ENCODE results near the gene LRRN2.

Gene LRRN2

DNA sequence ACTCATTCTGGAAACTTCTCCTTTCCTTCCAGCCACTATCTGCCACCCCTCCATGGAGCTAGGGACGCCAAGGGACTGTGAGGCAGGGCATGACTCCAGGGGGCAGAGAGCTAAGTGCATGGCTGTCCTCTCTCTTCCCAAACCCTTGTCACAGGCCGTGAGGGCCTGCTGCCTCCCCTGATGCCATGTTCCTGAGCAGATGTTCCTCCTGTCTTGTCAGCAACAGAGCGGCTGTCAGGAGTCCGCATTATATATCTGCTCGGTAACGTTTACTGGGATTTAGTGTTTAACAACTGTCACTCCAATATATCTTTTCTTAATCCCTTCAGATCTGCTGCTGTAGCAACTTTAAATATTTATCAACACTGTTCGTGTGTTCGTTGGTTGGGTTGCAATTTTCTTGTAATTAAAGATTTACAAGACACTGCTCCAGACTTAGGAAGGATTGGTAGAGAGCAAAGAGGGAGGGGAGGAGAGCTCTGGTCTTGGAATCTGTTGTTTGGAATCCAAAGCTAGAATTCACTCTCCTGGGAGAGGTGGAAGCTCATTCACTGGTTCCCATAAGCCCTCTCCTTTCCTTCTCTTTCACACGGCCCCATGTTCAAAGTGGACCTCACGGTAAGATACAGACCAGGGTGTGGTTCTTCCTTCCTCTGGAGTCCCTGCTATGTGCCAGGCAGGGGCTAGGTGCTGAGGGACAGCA lies 93.1 kb downstream of the LRRN2 start:
- DNase-seq, result no peak

DNA sequence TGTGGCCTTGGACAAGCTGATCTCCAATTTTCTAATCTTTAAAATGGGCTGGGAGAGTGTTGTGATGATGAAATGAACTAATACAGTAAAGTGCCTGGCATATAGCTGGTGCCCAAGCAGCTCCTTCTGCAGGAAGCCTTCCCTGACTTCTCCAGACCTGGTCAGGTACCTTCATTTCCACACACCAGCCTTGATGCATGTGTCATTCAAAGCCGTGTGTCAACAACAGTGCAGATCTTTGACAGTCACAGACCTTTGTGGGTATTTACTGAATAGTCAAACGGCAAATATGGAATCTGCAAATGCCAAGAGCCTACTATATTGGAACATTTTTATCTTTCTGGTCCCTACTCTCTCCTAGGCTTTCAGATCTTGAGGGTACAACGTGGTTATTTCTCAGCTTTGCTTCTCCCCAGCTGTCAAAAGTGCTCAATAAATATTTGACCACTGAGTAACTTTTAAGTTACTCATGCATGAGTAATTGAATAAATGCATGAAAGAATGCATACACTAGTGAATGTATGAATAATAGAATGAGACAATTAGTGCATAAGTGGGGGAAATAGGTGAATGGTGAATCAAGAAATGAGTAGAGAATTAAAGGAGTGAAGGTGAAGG lies 94.0 kb downstream of the LRRN2 start:
- no peak for DNase-seq

DNA sequence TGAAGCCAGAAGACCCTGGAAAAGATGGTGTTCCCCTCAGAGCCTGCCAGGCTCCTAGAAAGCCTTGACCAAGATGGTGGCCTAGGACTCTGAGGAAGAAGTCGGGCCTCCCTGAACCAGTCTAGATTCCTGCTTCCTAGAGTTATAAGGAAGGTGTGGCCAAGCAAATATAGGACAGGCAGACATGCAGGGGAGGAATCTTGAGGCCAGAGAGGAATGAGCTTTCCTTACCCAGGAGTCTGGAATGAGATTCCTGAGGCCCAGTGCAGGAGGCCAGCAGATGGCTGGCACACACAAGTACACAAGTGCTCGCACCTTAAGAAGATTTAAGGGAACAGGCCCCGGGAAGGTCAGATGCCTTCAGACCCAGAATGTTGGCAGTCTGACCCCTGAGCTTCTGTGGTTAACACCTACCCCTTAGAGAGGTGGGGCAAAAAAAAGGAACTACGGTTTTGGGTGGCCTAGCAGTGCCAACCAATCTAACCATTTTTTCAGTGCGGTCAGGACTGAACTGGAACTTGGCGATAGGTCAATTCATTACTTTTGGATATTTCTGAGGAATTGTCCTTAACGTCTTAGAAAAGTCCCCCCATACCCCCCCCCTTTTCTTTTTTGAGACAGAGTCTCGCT lies 96.0 kb downstream of the LRRN2 start:
- no peak for DNase-seq

DNA sequence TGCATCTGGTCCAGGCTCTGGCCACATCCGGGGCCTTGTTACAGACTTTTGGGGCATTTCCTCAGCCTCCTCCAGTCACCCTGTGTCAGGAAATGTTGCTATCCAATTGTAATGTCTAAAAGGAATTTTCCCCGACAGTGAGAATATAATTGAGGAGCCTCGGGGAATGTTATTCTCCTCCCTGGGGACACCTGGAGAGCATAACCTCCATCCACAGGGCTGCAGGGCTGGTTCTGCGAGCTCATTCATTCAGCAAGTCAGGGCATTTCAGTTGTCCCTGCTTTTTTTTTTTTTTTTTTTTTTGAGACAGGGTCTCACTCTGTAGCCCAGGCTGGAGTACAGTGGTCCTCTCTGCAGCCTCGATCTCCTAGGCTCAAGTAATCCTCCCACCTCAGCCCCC lies 96.7 kb downstream of the LRRN2 start:
- DNase-seq, result no peak

DNA sequence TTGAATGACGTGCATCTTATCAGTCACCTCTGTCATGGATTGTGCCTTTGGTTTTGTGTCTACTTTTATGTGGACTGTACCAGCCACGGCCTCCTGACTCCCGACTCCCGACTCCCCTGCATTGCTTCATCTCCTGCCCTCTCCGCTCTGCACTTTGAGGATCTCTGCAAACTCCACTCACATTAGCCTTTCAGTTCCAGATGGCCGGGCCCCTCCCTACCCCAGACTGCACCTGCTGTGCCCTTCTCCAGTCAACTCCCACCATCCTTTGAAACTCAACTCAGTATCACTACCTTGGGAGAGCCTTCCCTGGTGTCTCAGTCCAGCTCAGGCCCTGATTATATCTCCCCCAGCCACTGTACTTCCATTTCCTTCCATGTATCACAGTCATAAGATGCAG lies 97.9 kb downstream of the LRRN2 start:
- DNase-seq, result no peak

DNA sequence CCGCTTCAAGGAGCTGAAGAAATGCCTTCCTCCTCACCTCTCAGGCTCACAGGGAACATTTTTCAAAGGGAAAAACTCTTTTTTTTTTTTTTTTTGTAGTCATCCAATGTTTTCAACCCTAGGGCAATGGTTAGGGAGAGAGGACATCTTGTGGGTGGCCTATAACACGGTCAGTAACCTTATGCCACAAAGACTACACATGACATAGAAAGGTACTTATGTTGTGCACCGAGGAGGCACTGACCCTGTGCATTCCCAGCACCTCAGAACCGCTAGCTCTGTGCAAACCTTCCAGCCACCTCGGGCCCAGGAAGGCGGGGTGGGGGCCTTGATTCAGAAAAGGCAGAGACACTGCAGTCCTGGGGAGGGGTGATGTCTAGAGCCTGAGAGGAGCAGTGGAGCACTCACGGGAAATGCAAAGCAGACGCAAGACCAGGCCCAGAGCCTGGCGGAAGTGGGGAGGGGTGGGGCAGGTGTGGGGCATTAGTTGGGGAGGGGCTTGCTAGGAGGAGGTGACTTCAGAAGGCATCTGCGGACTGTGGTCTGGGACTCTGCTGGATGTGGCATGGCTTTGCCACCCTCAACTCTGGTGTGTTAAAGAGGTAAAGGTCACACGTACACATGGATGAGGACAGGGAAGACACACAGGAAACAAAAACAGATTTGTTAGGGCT lies 100.7 kb downstream of the LRRN2 start:
- DNase-seq, result no peak

DNA sequence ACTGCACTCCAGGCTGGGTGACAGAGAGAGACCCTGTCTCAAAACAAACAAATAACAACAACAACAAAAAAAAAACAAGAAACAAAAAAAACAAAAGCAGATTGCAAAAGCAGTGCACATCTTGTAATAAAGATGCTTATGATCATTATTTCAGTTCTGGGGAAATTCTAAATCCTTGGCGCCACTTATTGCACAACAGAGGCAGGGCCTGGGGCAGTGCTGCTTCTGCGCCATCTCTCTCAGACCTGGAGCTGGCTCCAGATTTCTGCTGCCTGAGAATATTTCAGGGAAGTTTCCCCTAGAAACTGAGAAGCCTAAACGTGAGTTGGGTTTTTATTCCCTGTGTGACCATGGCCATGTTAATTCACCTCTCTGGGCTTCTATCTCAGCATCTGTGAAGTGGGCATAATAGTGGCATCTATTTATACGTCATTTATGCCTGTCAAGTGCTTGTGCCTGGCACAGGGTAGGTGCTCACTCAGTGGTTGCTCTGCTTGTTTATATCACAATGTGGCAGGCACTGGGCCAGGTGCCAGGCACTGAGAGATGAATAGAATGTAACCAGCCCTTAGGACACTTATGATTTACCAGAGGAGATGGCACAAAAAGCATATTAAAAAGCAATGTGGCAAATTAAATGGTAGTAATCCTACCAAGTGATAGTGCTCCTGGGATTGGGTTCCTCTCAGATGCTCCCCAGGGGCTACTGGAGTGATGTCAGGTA lies 101.5 kb downstream of the LRRN2 start:
- DNase-seq, result no peak

DNA sequence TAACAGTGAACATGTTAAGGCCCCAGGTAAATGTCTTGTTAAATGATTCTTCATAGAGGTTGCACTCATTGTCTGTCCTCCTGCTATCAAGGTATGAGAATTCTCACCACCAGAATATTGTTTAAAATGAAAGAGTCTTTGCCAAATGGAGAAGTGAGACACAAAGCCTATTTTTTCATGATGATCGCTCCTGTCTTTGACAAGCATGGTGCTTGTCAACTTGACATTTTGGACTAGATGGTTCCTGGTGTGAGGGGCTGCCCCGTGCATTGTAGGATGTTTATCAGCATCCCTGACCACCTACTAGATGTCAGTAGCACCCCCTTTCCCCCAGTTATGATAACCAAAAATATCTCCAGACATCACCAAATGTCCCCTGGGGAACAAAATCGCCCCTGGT lies 103.8 kb downstream of the LRRN2 start:
- DNase-seq, result no peak

DNA sequence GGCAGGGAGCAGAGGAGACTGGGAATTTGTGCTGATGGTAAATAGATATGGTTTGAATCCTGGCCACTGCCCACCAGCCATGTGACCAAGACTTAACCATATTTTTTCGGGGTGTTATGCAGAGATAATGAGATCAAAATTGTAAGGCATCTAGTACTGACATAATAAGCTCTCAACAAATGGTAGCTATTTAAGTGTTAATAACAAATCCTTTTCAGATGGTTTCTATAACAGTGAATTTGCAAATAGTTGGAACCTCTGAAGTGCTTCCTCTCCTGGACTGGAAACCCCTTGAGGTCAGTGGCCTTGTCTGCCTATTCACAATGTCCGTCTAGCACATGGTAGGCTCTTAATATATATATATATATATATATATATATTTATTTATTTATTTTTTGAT lies 104.7 kb downstream of the LRRN2 start:
- DNase-seq, result no peak

DNA sequence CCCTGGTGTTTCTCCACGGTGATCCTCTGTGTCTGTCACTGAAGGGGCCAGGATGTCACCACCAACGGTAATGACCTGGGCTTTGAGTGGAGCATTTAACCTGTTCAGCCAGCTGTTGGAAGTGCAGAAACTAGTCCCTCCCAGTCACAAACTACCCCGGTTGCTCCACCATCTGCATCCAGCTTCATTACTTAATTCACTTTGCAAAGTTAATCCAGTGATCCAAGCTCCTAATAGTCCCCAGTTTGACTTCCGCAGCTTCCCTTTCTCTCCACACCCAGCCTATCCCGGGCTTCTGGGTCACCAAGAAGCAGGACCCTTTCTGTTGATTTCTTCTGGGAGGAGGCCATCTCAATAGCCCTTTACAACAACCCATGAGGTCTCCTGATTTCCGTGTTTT lies 105.9 kb downstream of the LRRN2 start:
- DNase-seq, result no peak

DNA sequence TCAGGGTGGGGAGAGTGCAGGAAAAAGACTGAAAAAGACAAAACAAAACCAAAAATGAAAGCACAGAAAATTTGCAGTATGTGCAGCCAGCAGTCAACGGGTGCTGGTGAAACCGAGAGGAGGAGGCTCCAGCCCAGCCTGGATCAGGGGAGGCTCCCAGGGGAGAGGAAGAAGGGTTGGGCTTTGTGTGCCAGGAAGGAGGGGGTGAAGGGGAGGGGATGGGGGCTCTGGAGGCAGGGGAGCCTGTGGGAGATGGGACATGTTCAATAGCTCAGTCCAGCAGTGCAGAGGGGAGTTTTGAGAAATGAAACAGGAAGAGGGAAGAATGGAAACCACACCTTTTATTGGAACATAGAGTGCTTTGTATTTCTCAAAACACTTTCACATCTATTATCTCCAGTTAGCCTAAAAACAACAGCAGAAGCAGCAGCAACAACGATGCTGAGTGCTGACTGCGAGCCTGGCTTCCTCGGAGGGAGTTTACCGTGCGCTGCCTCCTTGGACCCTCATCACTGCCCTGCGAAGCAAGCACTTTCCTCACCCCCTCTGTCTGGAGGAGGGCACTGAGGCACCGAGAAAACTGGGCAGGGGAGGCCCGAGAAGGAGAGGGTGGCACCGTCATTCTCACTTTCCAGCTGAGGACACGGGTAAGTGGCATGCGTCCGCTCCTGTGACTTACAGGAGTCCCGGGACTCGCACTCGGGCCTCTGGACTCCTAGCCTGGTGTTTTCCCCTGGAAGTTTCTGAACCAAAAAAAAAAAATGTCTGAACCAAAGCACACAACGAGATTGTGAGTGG lies 106.5 kb downstream of the LRRN2 start:
- DNase-seq, result no peak

DNA sequence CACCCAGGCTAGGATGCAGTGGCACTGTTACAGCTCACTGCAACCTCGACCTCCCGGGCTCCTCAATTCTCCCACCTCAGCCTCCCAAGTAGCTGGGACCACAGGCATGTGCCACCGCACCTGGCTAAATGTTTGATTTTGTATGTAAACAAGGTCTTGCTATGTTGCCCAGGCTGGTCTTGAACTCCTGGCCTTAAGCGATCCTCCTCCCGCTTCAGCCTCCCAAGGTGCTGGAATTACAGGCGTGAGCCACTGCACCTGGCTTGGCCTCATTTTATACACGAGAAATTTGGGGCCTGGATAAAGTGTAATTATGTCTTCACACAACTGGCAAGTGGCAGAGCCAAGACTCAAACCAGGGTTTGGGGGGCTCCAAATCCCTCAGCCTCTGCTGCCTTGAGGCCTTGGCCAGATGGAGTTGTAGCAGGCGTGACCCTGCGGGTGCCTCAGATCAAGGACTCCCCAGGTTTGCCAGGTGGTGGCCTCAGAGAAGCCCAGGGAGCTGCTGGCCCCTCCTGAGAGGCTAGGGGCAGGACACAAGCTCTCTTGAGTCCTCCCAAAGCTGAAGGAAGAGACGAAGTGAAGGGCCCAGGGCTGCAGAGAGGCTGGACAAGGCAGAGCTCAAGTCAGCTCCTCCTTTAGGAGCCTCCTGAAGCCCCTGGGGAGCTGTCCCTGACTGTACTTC lies 107.6 kb downstream of the LRRN2 start:
- no peak for DNase-seq

DNA sequence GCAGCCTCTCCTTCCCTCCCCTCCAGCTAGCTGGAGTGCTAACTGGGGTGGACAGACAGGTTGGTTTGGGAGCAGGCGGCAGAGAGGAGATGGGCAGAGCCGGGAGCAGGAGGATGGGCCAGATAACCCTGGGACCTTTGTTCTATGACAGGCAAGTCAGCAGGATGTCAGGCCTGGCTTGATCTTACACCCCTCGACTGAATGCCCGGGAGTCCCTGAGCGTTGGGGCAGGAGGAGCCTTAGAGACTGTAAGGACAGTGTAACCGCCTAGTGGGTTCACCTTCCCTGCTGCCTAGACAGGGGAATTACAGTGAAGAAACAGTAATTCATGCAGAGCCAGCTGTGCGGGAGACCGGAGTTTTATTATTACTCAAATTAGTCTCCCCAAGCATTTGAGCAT lies 109.1 kb downstream of the LRRN2 start:
- no peak for DNase-seq

DNA sequence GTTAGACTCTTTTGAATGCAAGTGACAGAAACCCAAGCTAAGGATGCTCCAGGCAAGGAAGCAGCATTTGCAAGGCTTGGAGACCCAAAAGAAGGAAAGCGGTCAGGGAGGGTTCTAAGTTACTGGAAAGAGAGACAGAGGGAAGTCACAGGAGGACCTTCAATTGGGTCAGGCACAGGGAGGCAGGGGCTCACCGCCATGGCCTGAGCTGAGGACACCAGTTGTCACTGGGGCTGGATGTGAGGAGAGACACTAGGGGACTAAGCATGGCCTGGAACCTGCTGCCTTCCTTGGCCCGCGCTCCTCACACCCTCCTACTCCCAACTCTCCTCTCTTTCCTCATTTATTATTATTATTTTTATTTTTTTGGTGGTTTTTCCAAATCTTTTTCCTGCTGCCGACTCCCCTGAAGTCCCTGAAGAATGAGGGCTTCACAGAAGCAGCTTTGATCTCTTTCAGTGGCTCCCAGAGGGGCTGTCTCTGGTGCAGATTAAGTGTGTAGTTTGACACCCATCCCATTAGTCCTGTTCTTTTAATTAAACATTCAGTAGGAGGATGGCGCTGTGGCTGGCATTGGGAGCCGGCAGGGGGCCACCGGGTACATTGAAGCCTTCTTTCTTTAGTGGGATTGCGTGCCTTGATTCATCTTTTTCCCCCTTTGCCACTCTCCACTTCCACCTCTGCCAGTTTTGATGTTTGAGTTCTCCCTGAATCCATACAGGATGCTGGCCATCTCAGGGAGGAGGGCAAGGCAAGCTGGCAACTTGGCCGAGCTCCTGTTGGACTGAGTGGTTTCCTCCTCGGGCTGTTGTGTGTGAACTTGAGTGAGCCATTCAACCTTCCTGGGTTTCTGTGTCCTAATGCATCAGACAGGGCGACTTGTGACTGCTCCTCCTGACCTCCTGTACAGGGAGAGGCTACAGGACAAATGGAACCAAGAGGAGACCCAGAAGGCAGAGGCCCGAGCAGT lies 110.0 kb downstream of the LRRN2 start:
- no peak for DNase-seq

DNA sequence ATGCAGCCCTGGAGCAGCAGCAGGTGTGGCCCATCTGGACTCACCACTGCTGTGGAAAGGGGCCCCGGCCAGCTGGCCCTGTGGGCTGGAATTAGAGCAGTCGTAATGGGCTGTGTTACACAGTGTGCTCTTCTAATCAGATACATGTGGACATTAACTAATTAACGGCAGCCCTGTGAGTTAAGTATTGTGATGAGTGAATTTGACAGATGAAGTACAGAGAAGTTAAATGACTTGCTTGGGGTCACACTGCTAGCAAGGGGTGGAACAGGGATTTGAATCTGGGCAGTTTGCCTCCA lies 110.7 kb downstream of the LRRN2 start:
- no peak for DNase-seq

DNA sequence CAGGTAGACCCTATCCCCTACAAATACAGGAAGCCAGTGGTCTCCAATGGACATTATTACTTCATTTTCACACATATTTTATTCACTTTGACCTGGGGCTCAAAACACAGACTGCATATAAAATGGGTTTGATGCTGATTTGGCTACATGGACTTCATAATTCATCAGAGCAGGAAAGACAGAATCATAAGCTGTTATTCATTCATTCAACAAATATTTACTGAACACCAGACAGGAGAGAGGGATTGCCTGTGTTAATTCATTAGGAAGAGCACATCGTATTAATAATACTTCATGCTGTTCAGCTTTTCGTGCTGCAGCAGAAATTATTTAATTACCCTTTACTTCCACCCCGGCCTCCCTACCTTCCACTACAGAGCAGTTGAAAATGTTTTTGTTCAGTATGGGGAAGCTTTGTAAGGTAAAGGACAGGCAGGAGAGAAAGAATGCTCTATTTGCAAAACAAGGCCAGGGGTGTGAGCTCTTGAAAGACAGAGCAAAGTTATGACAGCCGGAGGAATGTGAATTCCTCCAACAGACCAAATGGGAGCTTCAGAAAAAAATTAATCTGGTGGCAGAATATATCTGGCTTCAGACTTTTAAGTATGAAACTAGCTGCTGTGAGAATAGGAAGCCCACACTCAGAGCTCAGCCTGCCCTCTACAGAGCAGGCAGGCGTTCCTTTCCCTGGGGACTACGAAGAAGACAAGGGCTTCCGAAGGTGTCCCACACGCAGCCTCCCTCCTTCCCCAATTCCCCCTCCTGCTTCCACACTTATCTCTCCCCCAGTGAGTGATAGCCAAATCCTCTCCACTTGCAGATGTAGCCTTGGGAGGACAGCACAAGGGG lies 111.3 kb downstream of the LRRN2 start:
- DNase-seq, result no peak

DNA sequence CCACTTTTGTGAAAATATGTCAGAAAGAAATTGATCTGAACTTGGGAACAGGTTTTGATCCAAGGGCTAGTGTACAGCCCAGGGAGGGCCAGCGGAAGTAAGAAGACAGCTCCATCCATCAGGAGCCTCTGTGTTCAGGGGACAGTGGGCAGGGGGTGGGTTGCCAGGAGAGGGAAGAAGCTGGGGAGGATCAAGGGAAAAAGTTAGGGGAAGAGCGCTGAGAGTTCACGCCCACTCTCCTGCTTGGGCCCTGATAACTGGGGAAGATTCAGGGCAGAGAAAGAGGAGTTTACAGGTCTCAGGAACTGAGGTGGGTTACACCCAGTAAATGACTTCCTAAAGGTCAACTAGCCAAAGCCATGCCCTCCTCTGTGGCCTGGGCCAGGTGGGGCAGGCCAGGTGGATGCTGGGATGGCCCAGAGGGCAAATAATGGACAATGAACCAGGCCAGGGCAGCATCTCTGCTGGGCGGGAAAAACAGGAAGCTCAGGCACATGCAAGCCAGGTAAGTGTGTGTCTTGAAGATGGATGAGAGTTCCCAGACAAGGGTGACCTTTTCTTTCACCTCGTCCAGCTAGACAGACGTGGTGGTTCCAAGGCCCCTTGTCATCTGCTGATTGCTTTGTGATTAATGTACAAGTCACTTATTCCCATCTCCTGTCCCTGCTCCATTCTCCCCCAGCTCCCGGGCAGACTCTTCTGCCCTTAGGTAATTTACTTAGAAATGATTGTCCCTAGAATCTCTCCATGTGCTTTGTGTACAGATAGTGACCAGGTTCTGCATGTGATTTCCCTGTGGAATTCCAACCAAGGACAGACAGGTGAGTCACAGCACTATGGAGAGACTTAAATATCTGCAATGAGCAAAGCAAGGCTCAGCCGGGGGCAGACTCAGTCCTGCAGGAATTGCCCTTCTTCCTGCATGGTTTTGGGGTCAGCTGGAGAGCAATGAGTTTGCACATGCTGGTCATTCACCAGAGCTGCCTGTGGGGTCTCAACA lies 112.3 kb downstream of the LRRN2 start:
- no peak for DNase-seq

DNA sequence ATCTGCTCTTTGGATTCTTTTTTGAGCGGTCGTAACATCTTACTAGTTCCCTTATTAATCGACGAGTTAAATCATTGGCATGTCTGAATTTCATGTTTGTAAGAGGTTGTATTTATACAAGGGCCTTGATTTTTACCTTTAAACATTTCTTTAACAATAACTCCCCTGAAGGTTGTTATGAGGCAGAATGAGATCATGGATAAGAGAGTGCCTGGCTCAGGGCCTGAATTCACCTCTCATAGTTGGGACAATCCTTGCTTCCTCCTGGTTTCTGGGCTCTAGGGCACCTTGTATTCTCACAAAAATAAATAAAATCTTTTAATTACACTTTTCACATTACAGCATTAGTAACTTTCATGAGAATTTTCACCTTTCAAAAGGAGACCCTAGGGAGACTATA lies 113.9 kb downstream of the LRRN2 start:
- no peak for DNase-seq

DNA sequence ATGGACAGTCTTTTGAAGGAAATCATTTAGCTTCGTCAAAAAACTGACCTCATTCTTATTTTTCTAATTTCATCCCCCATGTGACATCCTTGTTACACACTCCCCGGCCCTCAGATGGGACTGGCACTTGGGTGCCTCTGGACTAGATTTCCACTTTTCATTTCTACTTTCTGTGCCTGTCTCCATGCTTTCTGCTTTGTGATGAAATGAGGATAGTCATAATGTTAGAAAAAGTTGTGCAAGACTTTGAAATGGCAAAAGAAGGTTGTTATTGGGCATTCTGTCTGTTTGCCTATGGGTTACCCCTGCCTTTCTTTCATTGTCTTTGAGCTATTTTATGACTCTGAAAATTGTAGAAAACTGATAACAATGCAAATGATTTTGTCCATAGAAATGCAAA lies 114.4 kb downstream of the LRRN2 start:
- DNase-seq, result no peak

Data from activated CD4-positive, alpha-beta T cell treated with anti-CD3 and anti-CD28 coated beads, Interleukin-2, amount 50 U/mL, for 1 hour (primary cell).